GM12873 (cell line): ENCODE measurements around the gene NSG2.

Experiments used
- TF ChIP-seq, protein P1 (sequence below): IDR thresholded peaks from 2 replicates; pipeline ENCODE4 v1.5.1; 2012; ENCODE audit warnings: low read depth, mild to moderate bottlenecking, moderate library complexity, low read length, control low read depth; ENCODE audit not compliant: insufficient read depth; ENCODE audit errors: missing control alignments

NSG2 gene

DNA sequence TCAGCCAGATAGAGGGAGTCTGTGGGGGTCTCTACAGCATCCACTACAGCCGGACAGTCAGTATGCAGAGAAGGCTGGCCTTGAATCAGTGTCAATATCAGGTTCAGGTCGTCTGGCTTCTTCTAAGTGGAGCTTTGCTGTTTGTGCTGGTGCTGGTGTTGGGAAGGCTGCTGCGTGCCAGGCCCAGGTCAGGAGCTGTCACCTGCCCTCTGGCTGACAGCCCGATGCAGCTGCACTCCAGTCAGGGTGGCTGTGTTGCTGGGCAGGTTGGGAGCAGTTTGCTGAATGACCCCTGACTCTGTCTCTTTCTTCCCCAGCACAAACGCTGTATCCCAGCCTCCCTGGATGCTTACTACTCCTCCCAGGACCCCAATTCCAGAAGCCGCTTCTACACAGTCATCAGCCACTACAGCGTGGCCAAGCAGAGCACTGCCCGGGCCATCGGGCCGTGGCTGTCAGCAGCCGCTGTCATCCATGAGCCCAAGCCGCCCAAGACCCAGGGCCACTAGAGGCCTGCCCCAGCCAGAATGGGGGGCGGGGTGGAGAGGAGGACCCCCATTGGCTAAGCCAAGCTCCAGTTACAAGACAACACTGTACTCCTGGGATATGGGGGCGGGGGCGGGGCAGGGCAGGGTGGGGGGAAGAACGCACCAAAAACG, 61.6 kb downstream of the NSG2 start:
- TF ChIP-seq, protein P1, sequence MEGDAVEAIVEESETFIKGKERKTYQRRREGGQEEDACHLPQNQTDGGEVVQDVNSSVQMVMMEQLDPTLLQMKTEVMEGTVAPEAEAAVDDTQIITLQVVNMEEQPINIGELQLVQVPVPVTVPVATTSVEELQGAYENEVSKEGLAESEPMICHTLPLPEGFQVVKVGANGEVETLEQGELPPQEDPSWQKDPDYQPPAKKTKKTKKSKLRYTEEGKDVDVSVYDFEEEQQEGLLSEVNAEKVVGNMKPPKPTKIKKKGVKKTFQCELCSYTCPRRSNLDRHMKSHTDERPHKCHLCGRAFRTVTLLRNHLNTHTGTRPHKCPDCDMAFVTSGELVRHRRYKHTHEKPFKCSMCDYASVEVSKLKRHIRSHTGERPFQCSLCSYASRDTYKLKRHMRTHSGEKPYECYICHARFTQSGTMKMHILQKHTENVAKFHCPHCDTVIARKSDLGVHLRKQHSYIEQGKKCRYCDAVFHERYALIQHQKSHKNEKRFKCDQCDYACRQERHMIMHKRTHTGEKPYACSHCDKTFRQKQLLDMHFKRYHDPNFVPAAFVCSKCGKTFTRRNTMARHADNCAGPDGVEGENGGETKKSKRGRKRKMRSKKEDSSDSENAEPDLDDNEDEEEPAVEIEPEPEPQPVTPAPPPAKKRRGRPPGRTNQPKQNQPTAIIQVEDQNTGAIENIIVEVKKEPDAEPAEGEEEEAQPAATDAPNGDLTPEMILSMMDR = no peak

DNA sequence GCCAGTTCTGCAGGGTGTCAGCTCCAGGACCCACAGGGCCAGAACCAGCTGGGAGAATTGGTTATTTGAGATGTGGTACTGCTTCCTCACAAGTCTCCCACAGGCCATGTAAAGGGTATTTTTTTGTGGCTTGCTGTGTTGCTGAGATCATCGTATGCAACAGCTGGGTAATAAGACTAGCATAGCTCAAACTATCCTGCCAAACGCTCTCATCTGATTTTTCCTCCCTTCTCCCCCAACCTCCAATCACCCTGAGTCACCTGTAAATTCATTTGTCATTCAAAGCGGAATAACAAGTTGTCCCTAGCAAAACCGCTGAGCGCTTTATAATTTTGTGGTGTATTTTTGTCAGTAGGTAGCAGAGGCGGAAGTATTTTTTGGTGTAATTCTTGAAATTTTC, 63.2 kb downstream of the NSG2 start:
- TF ChIP-seq, protein P1 = no peak

DNA sequence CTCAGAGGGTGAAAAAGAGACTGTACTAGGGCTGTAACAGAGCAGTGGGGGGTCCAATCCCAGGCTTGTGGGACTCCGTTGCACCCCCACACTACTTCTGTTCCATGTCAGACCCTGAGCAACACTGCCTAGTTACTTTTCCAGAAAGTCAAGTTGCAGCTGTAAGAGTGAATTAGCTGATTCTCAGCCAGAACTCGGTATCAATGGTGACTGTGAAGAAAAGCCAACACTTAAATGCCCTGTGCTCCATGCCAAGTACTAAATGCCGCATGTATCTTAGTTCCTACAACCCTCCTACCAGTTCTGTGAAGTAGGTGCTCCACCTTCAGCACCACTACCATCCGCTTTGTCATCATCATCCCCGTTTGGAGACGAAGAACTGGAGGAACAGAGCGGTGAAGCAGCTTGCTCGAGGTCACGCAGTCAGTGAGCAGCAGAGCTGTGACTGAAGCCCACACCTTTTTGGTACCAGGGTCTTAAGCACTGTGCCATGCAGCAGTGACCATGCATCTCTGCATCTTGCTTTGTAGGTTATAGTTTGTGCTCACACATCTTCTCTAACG, 64.3 kb downstream of the NSG2 start:
- TF ChIP-seq, protein P1 = no peak

DNA sequence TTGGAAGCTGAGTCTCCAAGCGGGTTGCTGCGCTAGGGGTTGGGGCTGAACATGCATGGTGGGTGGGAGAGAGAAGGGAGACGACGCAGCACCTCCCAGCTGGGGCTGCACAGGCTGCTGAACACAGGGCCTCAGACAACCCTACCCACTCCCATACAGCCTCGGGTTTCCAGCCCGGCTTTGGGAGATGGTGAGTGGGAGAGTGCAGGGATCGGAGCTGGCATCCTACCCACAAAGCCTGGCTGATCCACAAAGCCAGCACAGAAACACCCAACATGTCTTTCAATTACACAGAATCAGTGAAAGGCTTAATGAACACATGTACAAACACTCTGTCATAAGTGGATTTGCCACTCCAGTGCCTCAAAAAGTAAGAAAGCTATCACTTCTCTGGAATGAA, 64.8 kb downstream of the NSG2 start:
- TF ChIP-seq, protein P1 = no peak

DNA sequence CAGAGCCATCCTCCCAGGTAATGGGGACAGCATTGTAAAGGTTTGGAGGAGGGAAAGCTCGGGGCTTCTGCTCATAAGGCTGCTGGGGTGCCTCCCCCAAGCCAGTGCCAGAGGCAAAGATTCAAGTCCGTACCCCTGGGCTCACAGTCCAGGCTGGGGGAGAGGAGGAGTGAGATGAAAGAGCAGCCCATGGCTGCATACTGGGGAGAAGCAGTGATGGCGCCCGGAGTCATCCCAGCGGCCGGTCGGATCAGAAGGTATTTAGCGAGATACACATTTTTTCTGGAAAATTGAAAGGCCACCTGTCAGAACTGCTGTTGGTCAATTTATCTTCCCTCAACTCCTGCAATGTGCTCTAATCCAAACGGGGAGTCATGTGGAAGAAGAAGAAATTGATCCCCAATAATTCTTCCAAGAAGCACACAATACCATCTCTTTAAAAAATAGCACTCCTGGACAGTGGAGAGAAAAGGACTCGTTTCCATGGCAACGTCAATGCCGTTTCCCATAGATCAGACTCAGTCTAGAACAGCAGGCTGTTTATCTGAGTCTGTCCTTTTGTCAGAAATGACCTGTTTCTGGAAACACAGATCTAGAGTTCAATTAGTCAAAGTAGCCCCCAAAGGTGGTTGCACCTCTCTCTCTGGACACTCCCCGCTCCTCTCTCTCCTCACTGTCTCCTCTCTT, 65.9 kb downstream of the NSG2 start:
- TF ChIP-seq, protein P1 = no peak

DNA sequence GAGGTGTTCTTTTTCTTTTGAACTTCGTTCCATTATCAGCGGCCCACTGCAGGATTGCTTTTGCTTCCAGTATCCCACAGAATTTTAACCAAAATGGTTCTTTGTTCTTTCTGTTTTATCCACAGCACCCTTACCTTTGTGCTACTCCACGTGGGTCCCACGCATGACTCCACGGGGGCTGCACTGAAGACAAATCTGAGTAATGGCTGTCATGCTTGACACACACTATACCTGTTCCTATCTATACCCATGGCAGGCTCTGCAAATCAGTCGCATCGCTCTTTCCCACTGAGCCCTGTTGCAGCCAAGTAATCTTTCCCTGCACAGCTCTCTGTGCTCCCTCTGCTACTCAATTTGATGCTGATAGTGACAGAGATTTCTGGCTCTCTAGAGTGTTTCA, 69.7 kb downstream of the NSG2 start:
- TF ChIP-seq, protein P1 = no peak

DNA sequence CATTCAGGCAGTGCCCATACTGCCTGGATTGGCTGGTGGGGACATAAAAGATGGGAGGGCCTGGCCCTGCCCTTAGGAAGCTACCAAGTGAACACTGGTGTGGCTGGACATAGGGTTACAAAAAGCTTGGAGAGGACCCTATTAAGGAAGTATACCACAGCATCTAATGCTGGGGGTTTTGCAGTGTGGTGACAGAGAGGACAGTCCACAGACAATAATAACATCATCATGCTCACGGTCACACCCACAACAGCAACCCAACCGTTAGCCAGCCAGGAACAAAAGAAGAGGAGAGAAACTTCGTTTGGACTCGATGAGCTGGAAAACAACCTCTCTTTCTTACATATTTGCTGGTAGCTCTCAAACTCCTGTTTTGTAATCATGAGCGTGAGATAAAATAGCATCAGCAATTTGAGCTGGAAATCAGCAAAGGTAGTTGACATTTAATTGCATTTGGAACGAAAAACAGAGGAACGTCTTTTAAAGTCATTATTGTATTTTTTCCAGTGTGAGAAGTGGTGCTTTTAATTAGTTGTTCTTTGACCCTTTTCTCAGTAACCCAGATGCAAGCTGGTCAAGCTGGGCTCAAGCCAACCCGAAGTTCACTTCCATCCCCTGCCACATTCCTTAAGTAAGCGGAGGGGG, 73.4 kb downstream of the NSG2 start:
- TF ChIP-seq, protein P1 = no peak
